Stimulated activated CD4-positive, alpha-beta T cell treated with anti-CD3 and anti-CD28 coated beads, Interleukin-1b, Interleukin-23, amount 100 ng/mL, for 48 hours (primary cell): ENCODE data around the gene PLEKHH2.
A peak's percentile ranks its signal among the peaks of the same experiment; 100 is the strongest.
"Not testable (repeated sequence)": the region's sequence is repeated elsewhere in the genome, so short reads cannot be mapped to it uniquely, and the experiment has no call there.

ENCODE experiments used
- DNase-seq: peaks from one replicate; pipeline ENCODE4 v3.0.0-alpha.2; 2020

PLEKHH2 gene

GRCh38 chr2:43642363-43642762, 5.3 kb downstream of the PLEKHH2 start:
- no peak for DNase-seq

- DNase-seq: no peak
Measured at GRCh38 chr2:43643680-43644079, 6.6 kb downstream of the PLEKHH2 start.

- DNase-seq: no peak
Measured at GRCh38 chr2:43648994-43649701, 12.1 kb downstream of the PLEKHH2 start.

DNA sequence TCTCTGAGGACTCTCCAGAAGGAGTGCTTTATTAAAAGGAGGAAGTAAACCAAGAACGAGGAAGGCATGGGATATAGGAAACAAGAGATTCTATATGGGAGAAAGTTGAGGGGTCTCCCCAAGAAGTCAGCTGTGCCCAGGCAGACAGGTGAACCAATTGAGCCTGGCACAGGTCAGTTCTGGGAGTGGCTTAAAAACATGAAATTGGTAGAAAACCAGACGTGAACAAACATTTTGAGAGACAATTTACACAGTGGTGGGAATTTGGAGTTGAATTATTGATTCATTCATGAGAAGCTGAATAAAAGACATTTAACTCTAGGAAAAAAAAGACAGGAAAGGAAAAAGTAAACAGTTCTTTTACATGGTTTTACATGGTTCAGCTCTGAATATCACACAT, 16.4 kb downstream of the PLEKHH2 start:
- no peak for DNase-seq

GRCh38 chr2:43657241-43657640, 20.2 kb downstream of the PLEKHH2 start:
- no peak for DNase-seq

- DNase-seq: no peak
Measured at GRCh38 chr2:43675646-43676321, 38.7 kb downstream of the PLEKHH2 start.

- DNase-seq: peak; percentile 54
Measured at GRCh38 chr2:43676322-43677050, 39.4 kb downstream of the PLEKHH2 start, which contains the start of gene C1GALT1C1L. TSS of gene C1GALT1C1L (minus strand) at chr2:43676429. CDS start at chr2:43676322, 107 bp downstream.

DNA sequence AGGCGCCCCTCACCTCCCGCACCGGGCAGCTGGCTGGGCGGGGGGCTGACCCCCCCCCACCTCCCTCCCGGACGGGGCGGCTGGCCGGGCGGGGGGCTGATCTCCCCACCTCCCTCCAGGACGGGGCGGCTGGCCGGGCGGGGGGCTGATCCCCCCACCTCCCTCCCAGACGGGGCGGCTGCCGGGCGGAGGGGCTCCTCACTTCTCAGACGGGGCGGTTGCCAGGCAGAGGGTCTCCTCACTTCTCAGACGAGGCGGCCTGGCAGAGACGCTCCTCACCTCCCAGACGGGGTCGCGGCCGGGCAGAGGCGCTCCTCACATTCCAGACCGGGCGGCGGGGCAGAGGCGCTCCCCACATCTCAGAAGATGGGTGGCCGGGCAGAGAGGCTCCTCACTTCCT, 40.7 kb downstream of the PLEKHH2 start:
- DNase-seq: not testable (repeated sequence)

DNA sequence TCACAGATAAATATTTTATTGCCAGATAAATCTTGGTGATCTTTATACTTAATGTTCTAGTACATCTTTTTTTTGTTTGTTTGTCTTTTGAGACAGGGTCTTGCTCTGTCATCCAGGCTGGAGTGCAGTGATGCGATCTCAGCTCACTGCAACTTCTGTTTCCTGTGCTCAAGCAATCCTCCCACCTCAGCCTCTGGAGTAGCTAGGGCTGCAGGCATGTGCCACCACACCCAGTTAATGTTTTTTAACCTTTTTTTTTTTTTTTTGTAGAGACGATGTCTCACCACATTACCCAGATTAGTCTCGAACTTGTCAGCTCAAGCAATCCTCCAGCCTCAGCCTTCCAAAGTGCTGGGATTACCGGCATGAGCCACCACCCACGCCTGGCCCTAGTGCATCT, 48.3 kb downstream of the PLEKHH2 start:
- no peak for DNase-seq

GRCh38 chr2:43689999-43690398, 52.9 kb downstream of the PLEKHH2 start:
- DNase-seq: no peak

GRCh38 chr2:43692428-43692994, 55.5 kb downstream of the PLEKHH2 start:
- no peak for DNase-seq

DNA sequence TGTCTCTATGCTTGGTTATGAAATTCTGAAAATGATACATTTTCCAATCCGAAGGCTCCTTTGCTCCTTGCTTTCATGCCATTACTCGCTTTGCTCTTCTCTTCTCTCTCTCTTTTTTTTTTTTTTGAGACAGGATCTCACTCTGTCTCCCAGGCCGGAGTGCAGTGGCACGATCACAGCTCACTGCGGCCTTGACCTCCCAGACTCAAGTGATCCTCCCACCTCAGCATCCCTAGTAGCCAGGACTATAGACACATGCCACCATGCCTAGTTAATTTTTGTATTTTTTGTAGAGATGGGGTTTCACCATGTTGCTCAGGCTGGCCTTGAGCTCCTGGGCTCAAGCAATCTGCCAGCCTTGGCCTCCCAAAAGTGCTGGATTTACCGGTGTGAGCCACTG, 61.1 kb downstream of the PLEKHH2 start:
- DNase-seq: not testable (repeated sequence)

DNA sequence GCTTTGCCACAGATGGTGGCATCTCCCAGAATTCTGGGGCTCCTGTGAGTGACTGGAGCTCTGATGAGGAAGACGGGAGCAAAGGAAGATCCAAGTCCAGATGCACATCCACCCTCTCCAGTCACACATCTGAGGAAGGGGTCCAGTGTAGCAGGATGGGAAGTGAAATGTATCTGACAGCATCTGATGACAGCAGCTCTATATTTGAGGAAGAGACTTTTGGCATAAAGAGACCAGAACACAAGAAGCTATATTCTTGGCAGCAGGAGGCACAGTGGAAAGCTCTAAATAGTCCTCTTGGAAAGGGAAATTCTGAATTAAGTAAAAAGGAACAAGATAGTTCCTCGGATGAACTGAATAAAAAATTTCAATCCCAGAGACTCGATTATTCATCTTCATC, 62.7 kb downstream of the PLEKHH2 start:
- no peak for DNase-seq

DNA sequence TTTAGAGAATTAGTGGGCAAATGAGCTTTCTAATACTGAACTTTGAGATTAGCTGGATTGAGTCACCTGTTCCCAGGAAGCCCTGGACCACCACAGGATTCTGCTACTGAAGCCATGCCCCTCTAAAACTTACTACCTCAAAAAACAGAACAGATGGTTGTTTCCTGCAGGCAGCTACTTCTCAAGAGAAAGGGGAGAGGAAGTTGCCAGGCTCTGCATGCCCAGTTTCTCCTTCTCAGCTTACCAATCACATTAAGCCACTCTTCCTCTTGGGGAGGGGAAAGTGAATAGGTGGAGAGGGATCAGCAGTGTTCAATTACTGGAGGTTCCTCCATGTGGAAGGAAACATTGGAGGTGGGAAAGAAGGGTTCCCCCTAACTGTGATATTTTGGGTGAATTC, 64.1 kb downstream of the PLEKHH2 start:
- no peak for DNase-seq

- no peak for DNase-seq
Measured at GRCh38 chr2:43707255-43708015, 70.4 kb downstream of the PLEKHH2 start.

DNA sequence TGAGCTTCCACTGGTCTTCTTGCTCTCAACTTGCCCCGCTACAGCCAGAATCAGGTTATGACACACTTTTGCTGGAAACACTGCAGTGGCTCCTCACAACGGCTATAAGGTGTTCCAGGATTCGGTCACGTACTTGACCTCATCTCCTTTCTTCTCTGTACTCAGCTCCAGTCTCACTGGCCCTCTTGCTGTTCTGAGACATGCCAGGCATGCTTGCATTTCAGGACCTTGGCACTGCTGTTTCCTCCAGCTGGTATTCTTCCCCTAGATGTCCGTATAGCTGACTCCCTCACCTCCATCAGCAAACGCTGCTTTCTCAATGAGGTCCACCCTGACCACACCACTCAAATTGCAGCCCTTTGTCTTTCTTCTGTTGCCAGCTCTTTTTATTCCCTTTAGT, 71.1 kb downstream of the PLEKHH2 start:
- no peak for DNase-seq

DNA sequence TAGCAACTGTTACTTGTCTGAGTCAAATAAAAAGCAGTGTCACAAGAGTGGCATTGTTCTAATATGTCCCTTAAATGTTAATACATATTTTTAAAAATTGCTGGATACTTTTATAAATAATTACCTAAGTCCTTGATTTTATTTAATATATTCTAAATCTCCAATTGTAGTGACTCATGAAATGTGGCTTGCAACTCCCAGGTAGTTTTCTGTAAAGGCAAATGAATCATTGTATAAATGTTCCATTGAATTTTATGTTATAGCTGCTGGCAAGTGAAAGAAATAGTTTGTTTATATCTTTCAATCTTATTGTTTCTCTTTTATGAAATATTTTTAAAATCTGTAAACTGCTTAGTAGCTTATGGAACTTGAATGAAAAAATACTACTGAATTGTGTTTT, 71.8 kb downstream of the PLEKHH2 start:
- no peak for DNase-seq

- no peak for DNase-seq
Measured at GRCh38 chr2:43710866-43711265, 73.8 kb downstream of the PLEKHH2 start.

- no peak for DNase-seq
Measured at GRCh38 chr2:43714164-43714563, 77.1 kb downstream of the PLEKHH2 start.

DNA sequence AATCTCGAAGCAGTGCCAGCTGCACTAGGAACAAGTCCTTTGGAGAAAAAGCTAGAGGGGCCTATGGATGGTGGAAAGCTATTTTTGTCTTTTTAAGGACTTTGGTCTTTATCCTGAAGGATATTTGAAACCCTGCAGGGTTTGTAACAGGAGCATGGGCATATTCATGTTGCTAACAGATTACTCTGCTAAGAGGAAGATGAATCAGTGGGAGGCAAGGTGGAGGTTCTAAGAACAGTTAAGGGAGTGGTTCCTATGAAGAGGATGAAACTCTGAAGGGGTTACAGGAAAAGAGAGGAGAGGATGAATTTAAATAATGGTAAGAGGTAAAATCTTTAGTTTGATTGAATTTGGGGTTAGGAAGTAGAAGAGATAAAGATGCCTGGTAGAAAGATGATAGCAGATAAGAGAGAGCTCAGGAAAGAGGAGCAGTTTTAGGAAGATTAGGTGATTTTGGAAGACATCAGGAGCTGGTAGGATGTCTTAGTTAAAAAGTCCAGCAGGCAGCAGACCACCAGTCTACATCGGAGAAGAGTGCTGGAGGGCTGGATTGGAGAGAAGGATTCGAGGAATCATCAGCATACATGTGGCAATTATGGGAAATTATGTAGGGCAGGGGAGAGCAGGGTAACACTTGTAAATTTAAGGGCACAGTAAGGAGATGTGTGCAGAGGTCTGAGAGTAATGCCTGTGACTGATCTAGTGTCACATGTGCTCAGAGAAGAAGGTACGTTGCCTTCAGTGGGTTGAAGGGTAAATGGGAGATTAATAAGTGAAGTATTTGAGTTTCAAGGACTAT, 78.4 kb downstream of the PLEKHH2 start:
- no peak for DNase-seq

GRCh38 chr2:43717322-43717721, 80.3 kb downstream of the PLEKHH2 start:
- DNase-seq: no peak
